ENCODE data around the gene FOXP1. TPM values are rescaled to one million over a fixed set of nuclear protein-coding genes. Genes with fewer than 3 reads are reported as not detected.

FOXP1 gene
- total RNA-seq, 4 donors from 2014 or later = 49.8 to 157 (median 71.9) TPM

DNA sequence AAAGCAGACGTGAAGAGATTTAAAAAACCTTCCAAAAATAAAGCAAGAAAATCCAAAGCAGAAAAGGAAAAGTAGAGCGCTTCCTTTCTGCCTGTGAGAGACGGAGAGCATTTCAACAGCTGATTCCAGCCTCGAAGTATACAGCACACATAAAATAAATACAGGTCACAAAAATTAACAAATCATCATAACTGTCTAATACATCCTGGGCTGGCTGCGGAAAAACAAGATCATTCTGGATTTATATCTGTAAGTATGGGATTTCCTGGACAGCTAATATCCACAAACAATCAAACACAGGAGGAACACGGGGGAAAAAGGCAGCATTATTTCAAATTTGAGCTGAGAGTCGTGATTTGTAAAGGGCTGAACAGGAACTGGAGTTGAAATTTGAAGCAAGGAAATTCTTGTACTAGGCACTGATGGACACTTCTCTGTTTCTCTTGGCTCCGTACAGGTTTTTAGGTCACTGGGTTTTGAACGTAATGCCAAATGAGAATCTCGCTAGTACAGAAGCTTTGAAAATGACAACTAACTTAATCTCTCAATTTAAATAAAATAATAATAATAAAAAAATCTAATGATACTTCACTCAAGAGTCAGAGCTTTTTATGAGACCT is 577.7 kb downstream of the FOXP1 start:
- Histone ChIP-seq H3K4me3 (no peak overlapping the region), H3K27me3 (no peaks in the 10 kb centered on the region), H3K9me3 (no peaks in the 10 kb centered on the region), H3K36me3 (no peaks in the 10 kb centered on the region), H3K27ac (no peak overlapping the region), H3K4me1 (peaks cover 21% of the 10 kb centered on the region)
- TF ChIP-seq POLR2A (IDR thresholded peaks at IDR 0.05) (no peak), POLR2AphosphoS5 (IDR thresholded peaks at IDR 0.05) (no peak), EP300 (IDR thresholded peaks at IDR 0.05) (no peak), CTCF (IDR thresholded peaks at IDR 0.05) (no peak)
- WGBS = 71% methylated on average over 10 of the region's 10 CpGs
- no peak for DNase-seq (ENCODE audit: low spot score in 2 of 2)

- Histone ChIP-seq H3K27me3 (no peaks in the 10 kb centered on the region), H3K9me3 (no peaks in the 10 kb centered on the region), H3K4me1 (peaks cover 29% of the 10 kb centered on the region), H3K36me3 (no peaks in the 10 kb centered on the region), H3K27ac (no peak overlapping the region), H3K4me3 (no peak overlapping the region)
- 91% methylated on average over 6 of the region's 6 CpGs for WGBS
- DNase-seq (ENCODE audit: low spot score in 2 of 2) = no peak
- TF ChIP-seq CTCF (IDR thresholded peaks at IDR 0.05) (no peak), EP300 (IDR thresholded peaks at IDR 0.05) (no peak), POLR2AphosphoS5 (IDR thresholded peaks at IDR 0.05) (no peak), POLR2A (IDR thresholded peaks at IDR 0.05) (no peak)
These were observed 580.0 kb downstream of the FOXP1 start for GRCh38 chr3:71003511-71003910.

DNA sequence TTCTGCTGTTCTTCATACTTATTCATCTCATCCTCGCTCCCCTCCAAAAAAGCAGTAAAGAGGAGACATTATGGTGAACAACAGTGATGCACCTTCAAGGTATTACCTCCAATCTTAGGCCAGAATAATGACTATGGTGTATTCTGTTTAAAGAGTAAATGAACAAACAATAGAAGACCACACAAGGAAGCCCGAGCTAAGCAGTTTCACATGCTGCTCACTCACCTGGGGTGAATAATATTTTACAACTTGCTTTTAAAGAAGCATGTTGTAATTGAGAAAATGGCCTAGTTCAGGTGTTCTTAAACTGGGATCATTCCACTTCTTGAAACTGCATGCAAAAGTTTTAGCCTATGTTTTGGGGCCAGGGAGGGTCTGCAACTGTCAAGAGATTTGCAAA is 581.2 kb downstream of the FOXP1 start:
- WGBS = 90% methylated on average over 2 of the region's 2 CpGs
- Histone ChIP-seq H3K27ac (no peak overlapping the region), H3K9me3 (no peaks in the 10 kb centered on the region), H3K36me3 (peaks cover 2% of the 10 kb centered on the region), H3K27me3 (no peaks in the 10 kb centered on the region), H3K4me1 (peaks cover 19% of the 10 kb centered on the region), H3K4me3 (no peak overlapping the region)
- DNase-seq (ENCODE audit: low spot score in 2 of 2) = no peak
- TF ChIP-seq POLR2AphosphoS5 (IDR thresholded peaks at IDR 0.05) (no peak), EP300 (IDR thresholded peaks at IDR 0.05) (no peak), POLR2A (IDR thresholded peaks at IDR 0.05) (no peak), CTCF (IDR thresholded peaks at IDR 0.05) (no peak)

DNA sequence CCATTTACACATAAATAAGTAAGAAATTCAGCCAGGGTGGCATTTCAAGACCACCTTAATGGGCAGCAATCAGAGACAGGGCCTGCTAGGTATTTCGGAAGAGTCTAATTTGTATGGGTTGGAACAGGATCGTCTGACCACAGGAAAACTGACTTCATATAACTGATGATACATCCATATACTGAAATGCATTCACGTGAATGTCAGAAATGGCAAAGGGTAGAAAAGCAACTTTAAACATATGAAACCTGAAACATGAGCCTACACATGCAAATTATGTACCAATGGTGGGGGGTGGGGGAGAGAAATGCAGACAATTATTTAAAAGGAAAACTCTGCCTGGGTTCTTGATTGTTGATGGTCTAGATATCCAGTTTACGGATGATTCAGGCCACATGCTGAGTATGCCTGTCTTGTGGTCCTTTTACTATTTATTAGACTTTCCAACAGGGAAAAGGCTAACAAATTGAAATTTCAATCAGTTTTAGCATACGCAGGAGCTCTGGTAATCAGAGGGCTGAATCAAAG is 582.2 kb downstream of the FOXP1 start:
- no peak for TF ChIP-seq CTCF (IDR thresholded peaks at IDR 0.05)
- peaks cover 10% of the 10 kb centered on the region for H3K4me1 ChIP-seq
- no peaks in the 10 kb centered on the region for H3K9me3 ChIP-seq
- H3K27ac ChIP-seq = no peak overlapping the region
- no peaks in the 10 kb centered on the region for H3K27me3 ChIP-seq
- WGBS = 96% methylated on average over 5 of the region's 5 CpGs
- DNase-seq (ENCODE audit: low spot score in 2 of 2) = no peak
- no peak overlapping the region for H3K4me3 ChIP-seq
- peaks cover 2% of the 10 kb centered on the region for H3K36me3 ChIP-seq

DNA sequence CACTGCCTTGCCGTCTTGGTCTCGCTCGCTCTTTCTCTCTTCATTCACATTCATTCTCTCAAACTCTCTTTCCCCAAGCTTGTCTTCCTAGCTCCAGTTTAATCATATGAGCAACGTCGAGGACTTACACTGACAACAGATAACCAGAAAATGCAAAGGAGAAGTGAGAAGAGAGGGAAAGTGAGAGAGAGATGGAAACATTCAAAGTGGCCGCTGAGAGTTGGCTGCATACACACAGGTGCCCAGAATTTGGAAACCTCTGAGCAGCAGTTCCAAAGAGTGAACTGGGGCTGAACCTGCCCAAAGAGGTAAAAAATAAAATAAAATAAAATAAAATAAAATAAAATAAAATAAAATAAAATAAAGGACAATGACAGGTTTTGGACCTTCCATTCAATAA is 583.0 kb downstream of the FOXP1 start:
- Histone ChIP-seq H3K27ac (no peak overlapping the region), H3K9me3 (no peaks in the 10 kb centered on the region), H3K27me3 (no peaks in the 10 kb centered on the region), H3K4me3 (no peak overlapping the region), H3K36me3 (peaks cover 2% of the 10 kb centered on the region), H3K4me1 (peaks cover 10% of the 10 kb centered on the region)
- TF ChIP-seq POLR2A (IDR thresholded peaks at IDR 0.05) (no peak), POLR2AphosphoS5 (IDR thresholded peaks at IDR 0.05) (no peak), EP300 (IDR thresholded peaks at IDR 0.05) (no peak), CTCF (IDR thresholded peaks at IDR 0.05) (no peak)
- no peak for DNase-seq (ENCODE audit: low spot score in 2 of 2)
- 96% methylated on average over 6 of the region's 6 CpGs for WGBS
